Fibroblast of lung (primary cell): Measurements from ENCODE around the gene MTHFD1.

Experiments
- EZH2 ChIP-seq: IDR thresholded peaks from 2 replicates; pipeline ENCODE4 v1.5.1; 2012; ENCODE audit warnings: low read length, control low read depth, mild to moderate bottlenecking; ENCODE audit errors: missing control alignments
- TF ChIP-seq, protein P1 (sequence below), 2 donors: IDR thresholded peaks in 1 of 2; conservative IDR thresholded peaks in 1 of 2; 1 replicate in 1 of 2; 2 replicates in 1 of 2; pipeline ENCODE4 v1.5.1; 2011 to 2012; ENCODE audit warnings: low read length in 2 of 2, control low read depth in 1 of 2, inconsistent platforms in 1 of 2, low read depth in 1 of 2, mild to moderate bottlenecking in 1 of 2

DNA sequence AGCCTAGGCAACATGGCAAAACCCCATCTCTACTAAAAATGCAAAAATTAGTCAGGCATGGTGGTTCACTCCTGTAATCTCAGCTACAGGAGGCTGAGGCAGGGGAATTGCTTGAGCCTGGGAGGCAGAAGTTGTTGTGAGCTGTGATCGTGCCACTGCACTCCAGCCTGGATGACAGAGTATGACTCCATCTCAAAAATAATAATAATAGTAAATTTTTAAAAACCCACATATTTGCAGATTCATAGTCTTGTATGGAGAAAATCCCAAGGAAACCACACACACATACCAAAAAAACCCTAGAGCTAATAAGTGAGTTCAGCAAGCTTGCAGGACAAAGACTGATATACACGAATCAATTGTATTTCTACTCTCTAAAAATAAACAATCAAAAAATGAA, 19.0 kb upstream of the MTHFD1 start:
- TF ChIP-seq EZH2 = no peak
- TF ChIP-seq, protein P1, sequence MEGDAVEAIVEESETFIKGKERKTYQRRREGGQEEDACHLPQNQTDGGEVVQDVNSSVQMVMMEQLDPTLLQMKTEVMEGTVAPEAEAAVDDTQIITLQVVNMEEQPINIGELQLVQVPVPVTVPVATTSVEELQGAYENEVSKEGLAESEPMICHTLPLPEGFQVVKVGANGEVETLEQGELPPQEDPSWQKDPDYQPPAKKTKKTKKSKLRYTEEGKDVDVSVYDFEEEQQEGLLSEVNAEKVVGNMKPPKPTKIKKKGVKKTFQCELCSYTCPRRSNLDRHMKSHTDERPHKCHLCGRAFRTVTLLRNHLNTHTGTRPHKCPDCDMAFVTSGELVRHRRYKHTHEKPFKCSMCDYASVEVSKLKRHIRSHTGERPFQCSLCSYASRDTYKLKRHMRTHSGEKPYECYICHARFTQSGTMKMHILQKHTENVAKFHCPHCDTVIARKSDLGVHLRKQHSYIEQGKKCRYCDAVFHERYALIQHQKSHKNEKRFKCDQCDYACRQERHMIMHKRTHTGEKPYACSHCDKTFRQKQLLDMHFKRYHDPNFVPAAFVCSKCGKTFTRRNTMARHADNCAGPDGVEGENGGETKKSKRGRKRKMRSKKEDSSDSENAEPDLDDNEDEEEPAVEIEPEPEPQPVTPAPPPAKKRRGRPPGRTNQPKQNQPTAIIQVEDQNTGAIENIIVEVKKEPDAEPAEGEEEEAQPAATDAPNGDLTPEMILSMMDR (conservative IDR thresholded peaks at IDR 0.05 in 1 of 2, IDR thresholded peaks at IDR 0.05 in 1 of 2; ENCODE audit: low read depth in 1 of 2, low read length in 2 of 2) = no peak
